GM18511 (cell line): ENCODE data around the gene LETM1.

Experiments used
- ATAC-seq: cut with Tn5 transposase; IDR thresholded peaks from one replicate; pipeline ENCODE4 v1.9.1; 2021; ENCODE audit warnings: mild to moderate bottlenecking, moderate library complexity; ENCODE audit not compliant: unreplicated experiment

The LETM1 gene

DNA sequence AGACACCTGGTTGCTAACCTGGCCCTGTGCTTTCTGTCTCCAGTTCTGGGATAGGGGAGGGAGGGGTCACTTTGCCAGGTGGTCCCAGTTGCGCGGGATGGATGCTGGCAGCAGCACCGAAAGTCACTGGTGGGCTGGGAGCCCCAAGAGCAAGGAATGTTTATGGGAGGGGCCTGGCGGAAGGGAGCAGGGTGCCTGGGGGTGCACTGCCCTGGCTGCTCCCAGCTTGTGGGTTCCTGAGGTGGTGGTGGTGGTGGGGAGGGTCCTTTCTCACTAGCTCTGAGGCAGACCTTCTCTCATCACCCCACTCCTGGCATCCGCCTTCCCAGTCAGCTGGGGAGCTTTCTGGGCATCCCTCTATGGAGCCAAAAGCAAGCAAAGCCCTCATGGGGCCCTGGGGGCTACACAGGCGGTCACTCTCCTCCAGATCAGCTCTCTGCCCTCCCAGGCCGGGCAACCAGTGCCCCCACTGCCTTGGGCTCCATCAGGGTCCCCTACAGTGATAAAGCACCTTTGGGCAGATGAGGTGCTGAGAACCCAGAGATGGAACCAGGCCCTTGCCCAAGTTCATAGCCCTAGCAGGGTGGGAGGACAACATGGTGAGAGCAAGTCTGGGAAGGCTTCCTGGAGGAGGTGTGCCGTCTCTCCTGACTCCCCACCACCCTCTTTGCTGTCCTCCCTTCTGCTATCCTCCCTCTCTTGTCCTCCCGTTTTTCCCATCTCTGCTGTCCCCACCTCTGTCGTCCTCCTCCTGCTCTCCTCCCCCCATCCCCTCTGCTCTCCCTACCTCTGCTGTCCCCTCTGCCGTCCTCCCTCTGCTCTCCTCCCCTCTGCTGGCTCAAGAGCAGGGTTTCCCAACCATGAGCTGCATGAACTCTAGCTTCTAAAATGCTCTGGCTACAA is 46.9 kb downstream of the LETM1 start:
- ATAC-seq = no peak

DNA sequence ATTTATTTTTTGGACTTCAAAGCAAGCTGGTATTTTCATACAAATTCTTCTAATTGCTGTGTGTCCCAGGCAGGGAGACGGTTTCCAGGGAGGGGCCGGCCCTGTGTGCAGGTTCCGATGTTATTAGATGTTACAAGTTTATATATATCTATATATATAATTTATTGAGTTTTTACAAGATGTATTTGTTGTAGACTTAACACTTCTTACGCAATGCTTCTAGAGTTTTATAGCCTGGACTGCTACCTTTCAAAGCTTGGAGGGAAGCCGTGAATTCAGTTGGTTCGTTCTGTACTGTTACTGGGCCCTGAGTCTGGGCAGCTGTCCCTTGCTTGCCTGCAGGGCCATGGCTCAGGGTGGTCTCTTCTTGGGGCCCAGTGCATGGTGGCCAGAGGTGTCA is 47.6 kb downstream of the LETM1 start:
- ATAC-seq = no peak

DNA sequence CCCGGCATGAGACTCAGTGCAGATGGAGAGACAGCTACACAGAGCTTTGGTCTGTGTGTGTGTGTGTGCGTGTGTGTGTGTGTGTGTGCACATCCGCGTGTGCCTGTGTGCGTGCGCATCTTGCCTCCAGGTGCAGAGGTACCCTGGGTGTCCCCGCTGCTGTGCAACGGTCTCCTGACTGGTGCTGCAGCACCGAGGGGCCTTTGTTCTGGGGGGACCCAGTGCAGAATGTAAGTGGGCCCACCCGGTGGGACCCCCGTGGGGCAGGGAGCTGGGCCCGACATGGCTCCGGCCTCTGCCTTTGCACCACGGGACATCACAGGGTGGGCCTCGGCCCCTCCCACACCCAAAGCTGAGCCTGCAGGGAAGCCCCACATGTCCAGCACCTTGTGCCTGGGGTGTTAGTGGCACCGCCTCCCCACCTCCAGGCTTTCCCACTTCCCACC is 48.6 kb downstream of the LETM1 start:
- ATAC-seq = no peak

DNA sequence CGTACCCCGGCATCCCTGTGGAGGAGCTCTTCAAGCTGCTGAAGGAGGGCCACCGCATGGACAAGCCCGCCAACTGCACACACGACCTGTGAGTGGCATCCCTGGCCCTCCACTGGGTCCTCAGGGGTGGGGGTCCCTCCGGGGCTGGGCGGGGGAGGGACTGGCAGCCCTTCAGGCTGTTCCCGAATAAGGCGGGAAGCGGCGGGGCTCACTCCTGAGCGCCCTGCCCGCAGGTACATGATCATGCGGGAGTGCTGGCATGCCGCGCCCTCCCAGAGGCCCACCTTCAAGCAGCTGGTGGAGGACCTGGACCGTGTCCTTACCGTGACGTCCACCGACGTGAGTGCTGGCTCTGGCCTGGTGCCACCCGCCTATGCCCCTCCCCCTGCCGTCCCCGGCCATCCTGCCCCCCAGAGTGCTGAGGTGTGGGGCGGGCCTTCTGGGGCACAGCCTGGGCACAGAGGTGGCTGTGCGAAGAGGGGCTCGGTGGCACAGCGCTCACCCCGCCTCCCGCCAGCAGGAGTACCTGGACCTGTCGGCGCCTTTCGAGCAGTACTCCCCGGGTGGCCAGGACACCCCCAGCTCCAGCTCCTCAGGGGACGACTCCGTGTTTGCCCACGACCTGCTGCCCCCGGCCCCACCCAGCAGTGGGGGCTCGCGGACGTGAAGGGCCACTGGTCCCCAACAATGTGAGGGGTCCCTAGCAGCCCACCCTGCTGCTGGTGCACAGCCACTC is 49.2 kb downstream of the LETM1 start:
- ATAC-seq = no peak

DNA sequence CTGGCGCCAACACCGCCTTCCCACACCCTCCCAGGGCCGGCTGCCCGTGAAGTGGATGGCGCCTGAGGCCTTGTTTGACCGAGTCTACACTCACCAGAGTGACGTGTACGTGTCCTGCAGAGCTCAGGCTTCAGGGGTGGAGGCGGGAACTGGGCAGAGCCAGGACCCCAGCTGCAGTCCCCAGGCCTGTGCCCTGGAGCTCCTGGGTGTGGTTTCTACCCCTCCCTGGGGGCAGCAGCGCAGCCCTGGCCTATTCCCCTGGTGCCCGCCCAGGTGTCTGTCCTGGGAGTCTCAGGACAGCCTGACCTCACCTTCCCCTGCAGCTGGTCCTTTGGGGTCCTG is 49.8 kb downstream of the LETM1 start:
- ATAC-seq = no peak

DNA sequence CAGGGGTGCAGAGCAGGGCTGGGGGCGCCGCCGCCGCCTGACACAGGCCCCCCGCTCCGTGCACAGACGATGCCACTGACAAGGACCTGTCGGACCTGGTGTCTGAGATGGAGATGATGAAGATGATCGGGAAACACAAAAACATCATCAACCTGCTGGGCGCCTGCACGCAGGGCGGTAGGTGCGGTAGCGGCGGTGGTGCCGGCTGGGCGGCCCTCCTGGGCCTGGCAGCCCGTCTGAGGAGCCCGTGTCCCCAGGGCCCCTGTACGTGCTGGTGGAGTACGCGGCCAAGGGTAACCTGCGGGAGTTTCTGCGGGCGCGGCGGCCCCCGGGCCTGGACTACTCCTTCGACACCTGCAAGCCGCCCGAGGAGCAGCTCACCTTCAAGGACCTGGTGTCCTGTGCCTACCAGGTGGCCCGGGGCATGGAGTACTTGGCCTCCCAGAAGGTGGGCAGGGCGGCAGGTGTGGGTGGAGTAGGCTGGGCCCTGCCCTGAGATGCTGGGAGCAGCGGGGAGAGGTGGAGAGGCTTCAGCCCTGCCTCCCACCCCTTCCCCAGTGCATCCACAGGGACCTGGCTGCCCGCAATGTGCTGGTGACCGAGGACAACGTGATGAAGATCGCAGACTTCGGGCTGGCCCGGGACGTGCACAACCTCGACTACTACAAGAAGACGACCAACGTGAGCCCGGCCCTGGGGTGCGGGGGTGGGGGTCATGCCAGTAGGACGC is 50.3 kb downstream of the LETM1 start:
- ATAC-seq = no peak

DNA sequence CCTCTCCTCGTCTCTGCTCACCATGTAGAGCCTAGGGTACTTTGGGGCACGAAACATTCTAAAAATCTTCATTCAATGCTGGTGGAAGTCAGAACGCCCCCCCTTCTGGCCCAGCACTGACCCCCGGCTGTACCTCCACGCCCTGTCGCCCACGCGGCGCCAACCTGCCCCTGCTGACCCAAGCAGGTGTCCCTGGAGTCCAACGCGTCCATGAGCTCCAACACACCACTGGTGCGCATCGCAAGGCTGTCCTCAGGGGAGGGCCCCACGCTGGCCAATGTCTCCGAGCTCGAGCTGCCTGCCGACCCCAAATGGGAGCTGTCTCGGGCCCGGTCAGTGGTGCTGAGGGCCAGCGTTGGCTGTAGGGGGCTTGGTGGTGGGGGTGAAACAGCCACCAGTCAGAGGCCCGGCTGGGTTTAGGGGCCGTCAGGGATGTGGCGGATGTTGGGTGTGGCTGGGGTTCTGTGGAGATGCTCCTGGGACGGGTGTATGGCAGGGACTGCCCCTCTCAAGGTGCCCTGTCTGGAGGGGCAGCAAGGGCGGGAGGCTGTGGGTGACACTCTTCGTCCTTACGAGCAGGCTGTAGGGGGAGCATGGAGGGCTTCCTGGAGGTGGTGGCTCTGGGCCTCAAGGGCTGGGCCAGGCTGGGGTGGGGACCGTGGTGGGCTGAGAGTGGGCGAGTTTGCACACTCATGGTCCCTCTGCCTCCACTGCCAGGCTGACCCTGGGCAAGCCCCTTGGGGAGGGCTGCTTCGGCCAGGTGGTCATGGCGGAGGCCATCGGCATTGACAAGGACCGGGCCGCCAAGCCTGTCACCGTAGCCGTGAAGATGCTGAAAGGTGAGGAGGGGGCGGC is 51.1 kb downstream of the LETM1 start:
- ATAC-seq = no peak

DNA sequence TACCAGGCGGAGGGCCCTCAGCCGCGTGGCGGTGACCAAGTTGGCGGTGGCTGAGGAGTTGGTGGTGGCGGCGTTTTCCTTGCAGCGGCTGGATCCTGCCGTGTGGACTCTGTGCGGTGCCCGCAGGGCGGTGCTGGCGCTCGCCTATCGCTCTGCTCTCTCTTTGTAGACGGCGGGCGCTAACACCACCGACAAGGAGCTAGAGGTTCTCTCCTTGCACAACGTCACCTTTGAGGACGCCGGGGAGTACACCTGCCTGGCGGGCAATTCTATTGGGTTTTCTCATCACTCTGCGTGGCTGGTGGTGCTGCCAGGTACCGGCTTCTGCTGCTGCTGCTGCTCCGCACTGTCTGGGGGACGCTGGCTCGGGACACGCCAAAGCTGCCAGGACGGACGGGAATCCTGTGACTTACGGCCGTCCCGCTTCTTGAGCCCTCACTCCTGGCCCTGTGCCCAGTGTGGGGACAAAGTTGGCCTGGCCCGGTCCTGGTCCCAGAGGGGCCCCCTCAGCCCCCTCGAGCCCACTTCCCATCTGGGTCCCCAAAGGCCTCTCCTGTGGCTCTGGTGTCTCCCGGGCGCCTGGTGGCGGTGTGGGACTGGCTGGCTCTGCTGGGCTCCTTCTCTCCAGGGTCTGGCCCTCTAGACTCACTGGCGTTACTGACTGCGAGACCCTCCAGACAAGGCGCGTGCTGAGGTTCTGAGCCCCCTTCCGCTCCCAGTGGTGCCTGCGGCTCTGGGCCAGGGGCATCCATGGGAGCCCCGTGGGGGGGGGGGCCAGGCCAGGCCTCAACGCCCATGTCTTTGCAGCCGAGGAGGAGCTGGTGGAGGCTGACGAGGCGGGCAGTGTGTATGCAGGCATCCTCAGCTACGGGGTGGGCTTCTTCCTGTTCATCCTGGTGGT is 52.2 kb downstream of the LETM1 start:
- ATAC-seq = no peak

DNA sequence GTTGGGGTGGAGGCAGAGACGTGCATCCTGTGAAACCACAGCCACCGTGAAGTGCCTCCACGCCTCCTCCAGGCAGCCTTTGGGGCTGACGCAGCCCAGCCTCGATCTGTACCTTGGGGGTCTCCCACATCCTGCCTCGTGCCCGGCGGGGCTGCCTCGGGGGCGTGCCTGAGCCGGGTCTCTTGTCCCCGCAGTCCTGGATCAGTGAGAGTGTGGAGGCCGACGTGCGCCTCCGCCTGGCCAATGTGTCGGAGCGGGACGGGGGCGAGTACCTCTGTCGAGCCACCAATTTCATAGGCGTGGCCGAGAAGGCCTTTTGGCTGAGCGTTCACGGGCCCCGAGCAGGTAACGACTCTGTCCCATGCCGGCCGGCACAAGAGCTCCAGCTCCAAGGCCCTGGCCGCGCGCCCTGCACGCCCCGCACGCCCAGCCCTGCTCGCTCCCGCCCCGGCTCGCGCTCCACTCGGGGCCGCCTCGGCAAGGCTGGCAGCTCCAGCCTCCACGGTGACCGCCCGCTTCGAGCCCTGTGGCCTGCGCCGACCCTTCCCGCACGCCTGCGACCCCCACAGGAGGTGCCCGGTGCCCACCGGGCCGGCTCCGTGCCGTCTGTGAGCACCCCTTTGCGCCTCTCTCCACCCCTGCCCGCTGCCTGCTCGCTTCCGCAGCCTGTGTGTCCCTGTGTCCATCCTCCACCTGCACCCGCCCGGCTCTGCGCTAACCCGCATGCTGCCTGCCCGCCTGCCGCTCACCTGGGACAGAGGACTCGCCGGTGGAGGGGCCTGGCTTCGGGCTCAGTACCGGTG is 53.0 kb downstream of the LETM1 start:
- ATAC-seq = no peak

DNA sequence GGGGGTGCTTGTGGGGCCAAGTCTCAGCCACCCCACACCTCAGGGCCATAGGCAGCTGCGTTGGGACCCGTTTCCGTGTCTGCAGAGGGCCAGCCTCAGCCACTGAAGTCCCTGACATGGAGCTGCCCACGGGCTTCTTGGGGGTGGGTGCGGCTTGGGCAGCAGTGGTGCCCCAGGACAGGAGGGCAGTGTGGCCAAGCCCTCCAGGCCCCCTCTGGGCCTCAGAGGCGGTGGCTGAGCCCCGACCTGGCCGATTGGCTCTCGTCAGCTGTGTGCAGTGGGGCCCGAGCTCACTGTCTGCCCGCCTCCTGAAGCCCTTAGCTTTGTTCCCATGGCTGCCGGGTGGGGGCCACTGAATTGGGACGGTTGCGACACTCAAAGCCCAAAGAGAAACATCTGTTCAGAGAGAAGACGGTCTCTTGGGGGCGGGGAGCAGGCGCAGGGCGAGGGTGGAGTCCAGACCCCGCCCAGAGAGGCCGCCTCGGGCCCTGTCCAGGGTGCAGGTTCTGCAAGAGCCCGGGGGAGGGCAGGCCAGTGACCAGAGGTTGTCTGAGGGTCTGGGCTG is 53.7 kb downstream of the LETM1 start:
- no peak for ATAC-seq

DNA sequence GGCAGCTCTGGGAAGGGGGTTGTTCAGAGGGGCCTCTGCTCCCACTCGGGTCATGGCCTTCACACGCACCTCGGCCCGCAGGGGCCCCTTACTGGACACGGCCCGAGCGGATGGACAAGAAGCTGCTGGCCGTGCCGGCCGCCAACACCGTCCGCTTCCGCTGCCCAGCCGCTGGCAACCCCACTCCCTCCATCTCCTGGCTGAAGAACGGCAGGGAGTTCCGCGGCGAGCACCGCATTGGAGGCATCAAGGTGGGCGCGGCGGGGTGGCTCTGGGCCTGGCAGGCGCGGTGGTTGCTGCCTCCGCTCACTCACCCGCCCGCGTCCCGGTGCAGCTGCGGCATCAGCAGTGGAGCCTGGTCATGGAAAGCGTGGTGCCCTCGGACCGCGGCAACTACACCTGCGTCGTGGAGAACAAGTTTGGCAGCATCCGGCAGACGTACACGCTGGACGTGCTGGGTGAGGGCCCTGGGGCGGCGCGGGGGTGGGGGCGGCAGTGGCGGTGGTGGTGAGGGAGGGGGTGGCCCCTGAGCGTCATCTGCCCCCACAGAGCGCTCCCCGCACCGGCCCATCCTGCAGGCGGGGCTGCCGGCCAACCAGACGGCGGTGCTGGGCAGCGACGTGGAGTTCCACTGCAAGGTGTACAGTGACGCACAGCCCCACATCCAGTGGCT is 54.5 kb downstream of the LETM1 start:
- no peak for ATAC-seq

DNA sequence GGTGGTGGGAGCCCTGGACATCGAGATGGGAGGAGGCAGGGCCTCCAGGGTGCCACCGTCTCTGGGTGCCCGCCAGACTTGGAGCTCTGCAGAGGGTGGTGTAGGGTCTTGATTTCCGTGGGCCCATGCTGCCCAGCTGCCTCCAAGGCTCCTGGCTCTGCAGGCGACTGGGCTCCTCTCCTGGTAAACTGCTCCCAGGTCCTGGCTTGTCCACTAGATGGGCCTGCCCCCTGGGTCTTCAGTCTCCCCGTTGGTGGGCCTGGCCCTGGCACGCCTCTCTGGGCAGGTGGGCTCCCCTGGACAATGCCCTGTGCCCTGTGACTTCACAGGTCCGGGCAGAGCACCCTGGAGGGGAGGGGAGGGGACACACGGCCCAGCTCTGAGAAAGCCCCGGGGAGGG is 55.2 kb downstream of the LETM1 start:
- no peak for ATAC-seq

DNA sequence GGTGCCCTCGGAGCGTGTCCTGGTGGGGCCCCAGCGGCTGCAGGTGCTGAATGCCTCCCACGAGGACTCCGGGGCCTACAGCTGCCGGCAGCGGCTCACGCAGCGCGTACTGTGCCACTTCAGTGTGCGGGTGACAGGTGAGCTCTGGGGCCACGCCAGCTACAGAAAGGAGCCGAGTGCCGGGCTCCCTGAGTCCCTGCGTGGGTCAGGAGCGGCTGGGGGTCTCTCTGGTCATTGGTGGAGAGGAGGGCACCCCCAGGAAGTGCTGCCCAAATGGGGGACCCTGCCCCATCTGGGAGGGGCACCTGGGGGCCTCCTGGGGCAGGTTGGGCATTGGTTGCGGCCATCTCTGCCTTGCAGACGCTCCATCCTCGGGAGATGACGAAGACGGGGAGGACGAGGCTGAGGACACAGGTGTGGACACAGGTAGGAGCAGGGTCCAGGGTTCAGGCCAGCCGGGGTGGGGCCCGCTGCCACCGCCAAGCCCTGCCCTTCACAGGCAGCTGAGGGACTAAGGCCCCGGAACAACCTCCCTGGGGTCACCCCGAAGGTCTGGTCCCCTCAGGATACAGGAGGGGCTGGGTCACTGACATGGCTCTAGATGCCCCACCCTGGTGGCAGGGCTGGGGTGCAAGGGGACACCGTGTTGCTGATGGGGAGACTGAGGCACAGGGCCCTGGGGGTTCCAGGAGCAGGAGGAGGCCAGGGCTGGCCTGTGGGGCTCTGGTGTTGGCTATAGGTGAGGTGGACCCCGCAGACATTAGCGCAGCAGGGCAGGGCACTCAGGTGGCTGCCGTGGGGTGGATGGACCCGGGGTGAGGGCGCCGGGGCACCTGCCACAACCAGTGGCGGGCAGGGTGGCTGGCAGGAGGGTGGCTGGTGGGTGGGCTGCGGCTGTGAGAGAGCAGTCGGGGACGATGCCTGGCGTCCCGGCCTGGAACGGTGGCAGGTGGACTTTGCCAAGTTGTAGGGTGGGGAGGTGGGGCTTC is 56.3 kb downstream of the LETM1 start:
- ATAC-seq = no peak

DNA sequence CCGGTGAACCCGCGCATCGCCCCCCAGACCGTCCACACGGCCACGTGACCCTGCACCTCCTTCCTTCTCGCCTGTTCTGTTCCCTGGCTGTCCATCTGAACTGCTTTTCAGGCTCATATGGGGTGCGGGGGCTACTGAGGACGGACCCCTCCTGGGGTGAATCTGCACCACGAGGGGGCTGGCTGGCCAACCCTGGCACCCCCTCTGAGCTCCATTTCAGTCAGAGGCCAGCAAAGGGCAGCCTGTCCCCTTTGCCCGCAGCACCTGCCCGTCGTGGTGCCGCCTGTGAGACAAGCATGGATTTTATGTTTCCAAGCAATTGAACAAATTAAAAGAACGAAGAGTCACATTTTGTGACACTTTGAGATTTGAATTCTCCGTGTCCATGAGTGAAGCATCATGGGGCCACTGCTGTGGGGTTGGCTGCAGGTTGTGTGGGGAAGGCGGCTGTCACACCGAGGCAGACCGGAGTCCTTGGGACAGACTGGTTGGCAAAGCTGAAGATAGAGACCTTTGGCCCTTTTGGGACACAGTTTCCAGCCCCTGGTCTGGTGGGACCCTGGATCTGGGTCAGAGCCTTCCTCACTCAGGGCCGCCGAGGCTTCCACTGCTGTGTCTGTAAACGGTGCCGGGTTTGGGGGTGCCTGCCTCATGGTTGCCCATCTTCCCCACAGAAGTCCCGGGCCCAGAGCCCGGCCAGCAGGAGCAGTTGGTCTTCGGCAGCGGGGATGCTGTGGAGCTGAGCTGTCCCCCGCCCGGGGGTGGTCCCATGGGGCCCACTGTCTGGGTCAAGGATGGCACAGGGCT is 57.2 kb downstream of the LETM1 start:
- no peak for ATAC-seq

DNA sequence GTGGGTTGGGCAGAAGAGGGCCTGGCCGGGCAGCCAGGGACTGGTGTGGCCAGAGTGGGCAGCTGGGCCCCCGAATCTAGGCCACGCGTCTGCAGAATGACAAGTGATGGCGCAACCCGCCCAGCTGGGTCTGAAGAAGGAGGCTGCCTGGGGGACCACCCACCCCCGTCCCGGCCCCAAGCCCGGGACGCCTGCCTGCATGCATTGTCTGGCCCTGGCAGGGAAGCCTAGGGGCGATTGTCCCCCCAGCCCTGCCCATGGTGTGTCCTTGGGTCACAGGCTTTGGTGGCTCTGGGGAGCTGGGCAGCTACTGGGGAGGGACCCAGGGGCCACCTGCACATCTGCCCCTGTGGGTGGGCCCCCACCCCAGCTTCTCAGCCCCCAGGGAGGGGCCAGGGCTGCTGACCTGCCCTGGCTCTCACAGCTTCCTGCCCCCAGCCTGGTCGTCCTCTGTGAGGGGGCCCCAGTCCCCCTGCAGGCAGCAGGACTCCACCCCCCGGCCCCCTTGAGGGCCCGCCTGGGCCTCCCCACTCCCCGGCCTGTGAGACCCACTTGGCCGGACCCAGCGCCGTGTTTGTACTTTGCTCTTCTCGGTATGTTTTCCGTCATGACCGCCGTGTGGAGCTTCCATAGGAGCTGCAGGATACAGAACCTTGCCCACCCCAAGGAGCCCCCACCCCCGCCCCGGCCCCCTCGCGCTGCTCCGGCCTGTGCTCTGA is 57.9 kb downstream of the LETM1 start:
- ATAC-seq = no peak
